Body of pancreas (tissue), 4 donors: ENCODE data around the gene PCDHGA6. TPM values are rescaled to one million over a fixed set of nuclear protein-coding genes. Genes with fewer than 3 reads are reported as not detected.
"Not testable (repeated sequence)": the region's sequence is repeated elsewhere in the genome, so short reads cannot be mapped to it uniquely, and the experiment has no call there.

Experiments
- ATAC-seq: fragments of 150-250 bp; one replicate; pipeline ENCODE4 v1.9.1; 2016
- DNase-seq, 4 donors: peaks; one replicate each; pipeline ENCODE4 v3.0.0-alpha.2; 2019
- H3K27ac ChIP-seq, 4 donors: fragments of 200-600 bp; sonication (generic); 1 replicate in 3 of 4; 2 replicates in 1 of 4; pipeline versions ENCODE4 v1.5.1 to v1.6.1; 2016 to 2019; ENCODE audit warnings: mild to moderate bottlenecking in 1 of 4, mixed read lengths in 1 of 4, moderate library complexity in 1 of 4
- H3K27me3 ChIP-seq, 2 donors: fragments of 200-600 bp; sonication (generic); one replicate each; pipeline ENCODE4 v1.6.0; 2016; ENCODE audit warnings: mild to moderate bottlenecking in 1 of 2
- H3K36me3 ChIP-seq, 2 donors: fragments of 200-600 bp; sonication (generic); replicated peaks in 1 of 2; 2 replicates each; pipeline ENCODE4 v1.5.1; 2016; ENCODE audit warnings: low read depth in 2 of 2; ENCODE audit not compliant: insufficient read depth in 1 of 2
- H3K4me1 ChIP-seq: fragments of 200-600 bp; sonication (generic); one replicate; pipeline ENCODE4 v1.6.0; 2016
- H3K4me3 ChIP-seq, 2 donors: fragments of 200-600 bp; sonication (generic); 1 replicate in 1 of 2; 2 replicates in 1 of 2; pipeline ENCODE4 v1.5.1; 2016 to 2019
- H3K9me3 ChIP-seq, 3 donors: fragments of 200-600 bp; sonication (generic); 1 replicate in 2 of 3; 2 replicates in 1 of 3; pipeline ENCODE4 v1.5.1; 2016
- CTCF ChIP-seq, 7 experiments: fragments of 450-650 bp in 4 of 7; fragments of 200-600 bp in 3 of 7; sonication (generic) in 3 of 7; IDR thresholded peaks; one replicate each; pipeline ENCODE4 v1.5.1; 2016 to 2019; ENCODE audit warnings: antibody characterized with exemption in 7 of 7
- POLR2A ChIP-seq, 3 donors: fragments of 450-650 bp; IDR thresholded peaks; one replicate each; pipeline ENCODE4 v1.6.1; 2016; ENCODE audit warnings: antibody characterized with exemption in 3 of 3, mild to moderate bottlenecking in 2 of 3
- WGBS, 2 donors: methylation state at CpG; one replicate each; pipeline ENCODE4 v1.1.5; 2017; 5-methylcytosine and 5-hydroxymethylcytosine counted together
- intact Hi-C: fragments of 100-400 bp; cut with DNase I; formaldehyde crosslinking; loops from one replicate; pipeline ENCODE4 v1.15.1; 2023
- total RNA-seq, 2 donors: library from RNA; depleted of rRNA; stranded (reverse); fragments of >200 nt; gene quantifications; one replicate each; pipeline ENCODE4 v1.1.0, GENCODE V29; 2016

PCDHGA6 gene
- total RNA-seq, 2 donors from 2014 or later: 5.2 to 11.2 TPM

GRCh38 chr5:141388661-141389060, 15.0 kb downstream of the PCDHGA6 start:
- WGBS, 2 donors: 29 to 43% methylated on average over 10 of the region's 10 CpGs
- ATAC-seq: no peak
- no peak for DNase-seq
- no peak overlapping the region for H3K4me3 ChIP-seq
- H3K4me1 ChIP-seq: no peaks in the 10 kb centered on the region
- peaks cover 0 to 68% (median 20%) of the 10 kb centered on the region in 3 donors for H3K9me3 ChIP-seq
- TF ChIP-seq POLR2A (IDR thresholded peaks at IDR 0.05): no peak
- TF ChIP-seq CTCF (IDR thresholded peaks at IDR 0.05): no peak
- intact Hi-C loops: no loop called here
- no peak overlapping the region for H3K27ac ChIP-seq
- H3K27me3 ChIP-seq: no peaks in the 10 kb centered on the region
- no peaks in the 10 kb centered on the region for H3K36me3 ChIP-seq

DNA sequence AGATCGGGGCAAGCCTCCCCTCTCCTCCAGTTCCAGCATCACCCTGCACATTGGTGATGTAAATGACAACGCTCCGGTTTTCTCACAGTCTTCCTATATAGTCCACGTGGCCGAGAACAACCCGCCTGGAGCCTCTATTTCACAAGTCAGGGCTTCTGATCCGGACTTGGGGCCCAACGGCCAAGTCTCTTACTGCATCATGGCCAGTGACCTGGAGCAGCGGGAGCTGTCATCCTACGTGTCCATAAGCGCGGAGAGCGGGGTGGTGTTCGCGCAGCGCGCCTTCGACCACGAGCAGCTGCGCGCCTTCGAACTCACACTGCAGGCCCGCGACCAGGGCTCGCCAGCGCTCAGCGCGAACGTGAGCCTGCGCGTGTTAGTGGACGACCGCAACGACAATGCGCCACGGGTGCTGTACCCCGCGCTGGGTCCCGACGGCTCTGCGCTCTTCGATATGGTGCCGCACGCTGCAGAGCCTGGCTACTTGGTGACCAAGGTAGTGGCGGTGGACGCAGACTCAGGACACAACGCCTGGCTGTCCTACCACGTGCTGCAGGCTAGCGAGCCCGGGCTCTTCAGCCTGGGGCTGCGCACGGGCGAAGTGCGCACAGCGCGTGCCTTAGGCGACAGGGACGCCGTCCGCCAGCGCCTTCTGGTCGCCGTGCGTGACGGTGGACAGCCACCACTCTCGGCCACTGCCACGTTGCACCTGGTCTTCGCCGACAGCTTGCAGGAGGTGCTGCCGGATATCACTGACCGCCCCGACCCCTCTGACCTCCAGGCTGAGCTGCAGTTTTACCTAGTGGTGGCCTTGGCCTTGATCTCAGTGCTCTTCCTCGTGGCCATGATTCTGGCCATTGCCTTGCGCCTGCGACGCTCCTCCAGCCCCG, 15.7 kb downstream of the PCDHGA6 start:
- Histone ChIP-seq H3K4me3 (no peak overlapping the region), H3K9me3 (peaks cover 0 to 67% (median 18%) of the 10 kb centered on the region in 3 donors), H3K27ac (no peak overlapping the region), H3K27me3 (no peaks in the 10 kb centered on the region), H3K4me1 (no peaks in the 10 kb centered on the region), H3K36me3 (no peaks in the 10 kb centered on the region)
- WGBS, 2 donors: 22 to 36% methylated on average over 22 to 73 of the region's 77 CpGs
- no peak for DNase-seq
- TF ChIP-seq POLR2A (IDR thresholded peaks at IDR 0.05) (no peak), CTCF (IDR thresholded peaks at IDR 0.05) (no peak)
- intact Hi-C loops: no loop called here
- ATAC-seq: no peak

GRCh38 chr5:141392429-141393198, 18.9 kb downstream of the PCDHGA6 start, which contains the start of gene PCDHGA8:
Gene PCDHGA8 (plus strand): TSS chr5:141392633. CDS start chr5:141392814, 181 bp downstream.
- Histone ChIP-seq H3K9me3 (peaks cover 0 to 67% (median 21%) of the 10 kb centered on the region in 3 donors), H3K36me3 (no peaks in the 10 kb centered on the region), H3K4me1 (no peaks in the 10 kb centered on the region), H3K27me3 (no peaks in the 10 kb centered on the region), H3K4me3 (no peak within 1 kb of the TSS), H3K27ac (no peak within 1 kb of the TSS)
- DNase-seq (no peak), ATAC-seq (no peak)
- TF ChIP-seq POLR2A (IDR thresholded peaks at IDR 0.05) (no peak), CTCF (IDR thresholded peaks at IDR 0.05) (peak in 1 of 7 experiments; percentile 8)
- intact Hi-C loops: no loop called here
- 20 to 32% methylated on average over 37 to 38 of the region's 38 CpGs for WGBS, 2 donors

- Histone ChIP-seq H3K4me3 (no peak overlapping the region), H3K4me1 (no peaks in the 10 kb centered on the region), H3K27me3 (no peaks in the 10 kb centered on the region), H3K27ac (no peak overlapping the region), H3K36me3 (no peaks in the 10 kb centered on the region), H3K9me3 (peaks cover 0 to 66% (median 21%) of the 10 kb centered on the region in 3 donors)
- DNase-seq: no peak
- no peak for TF ChIP-seq CTCF (IDR thresholded peaks at IDR 0.05)
- TF ChIP-seq POLR2A (IDR thresholded peaks at IDR 0.05): no peak
- no peak for ATAC-seq
- intact Hi-C loops: no loop called here
- WGBS, 2 donors: 22 to 42% methylated on average over 21 of the region's 21 CpGs
Observed at GRCh38 chr5:141393267-141393666, 19.6 kb downstream of the PCDHGA6 start.

GRCh38 chr5:141394401-141395187, 20.9 kb downstream of the PCDHGA6 start:
- peaks cover 0 to 63% (median 17%) of the 10 kb centered on the region in 3 donors for H3K9me3 ChIP-seq

More at GRCh38 chr5:141394401-141395187, 20.9 kb downstream of the PCDHGA6 start:
- intact Hi-C loops, ATAC-seq, H3K27me3 ChIP-seq, H3K36me3 ChIP-seq, H3K4me1 ChIP-seq, H3K4me3 ChIP-seq, DNase-seq, H3K27ac ChIP-seq: not testable (repeated sequence)
- WGBS, 2 donors: 29 to 35% methylated on average over 7 to 40 of the region's 53 CpGs
